Left renal cortex interstitium (tissue), 4 donors: ENCODE data around the gene DENND10. TPM values are rescaled to one million over a fixed set of nuclear protein-coding genes. Genes with fewer than 3 reads are reported as not detected.
"Not testable (repeated sequence)": the region's sequence is repeated elsewhere in the genome, so short reads cannot be mapped to it uniquely, and the experiment has no call there.

Experiments
- DNase-seq, 4 donors: peaks; one replicate each; pipeline ENCODE4 v3.0.0-alpha.2; 2013; ENCODE audit warnings: low read depth in 4 of 4, low spot score in 2 of 4, missing footprints in 1 of 4
- polyA plus RNA-seq, 4 donors: library from polyadenylated mRNA; unstranded; fragments of 120-200 nt; gene quantifications; one replicate each; pipeline ENCODE4 v1.2.1, GENCODE V29; 2013; ENCODE audit not compliant: insufficient read length in 4 of 4

DENND10 gene
- polyA plus RNA-seq, 4 donors: 50.3 to 71.1 (median 55.2) TPM

DNA sequence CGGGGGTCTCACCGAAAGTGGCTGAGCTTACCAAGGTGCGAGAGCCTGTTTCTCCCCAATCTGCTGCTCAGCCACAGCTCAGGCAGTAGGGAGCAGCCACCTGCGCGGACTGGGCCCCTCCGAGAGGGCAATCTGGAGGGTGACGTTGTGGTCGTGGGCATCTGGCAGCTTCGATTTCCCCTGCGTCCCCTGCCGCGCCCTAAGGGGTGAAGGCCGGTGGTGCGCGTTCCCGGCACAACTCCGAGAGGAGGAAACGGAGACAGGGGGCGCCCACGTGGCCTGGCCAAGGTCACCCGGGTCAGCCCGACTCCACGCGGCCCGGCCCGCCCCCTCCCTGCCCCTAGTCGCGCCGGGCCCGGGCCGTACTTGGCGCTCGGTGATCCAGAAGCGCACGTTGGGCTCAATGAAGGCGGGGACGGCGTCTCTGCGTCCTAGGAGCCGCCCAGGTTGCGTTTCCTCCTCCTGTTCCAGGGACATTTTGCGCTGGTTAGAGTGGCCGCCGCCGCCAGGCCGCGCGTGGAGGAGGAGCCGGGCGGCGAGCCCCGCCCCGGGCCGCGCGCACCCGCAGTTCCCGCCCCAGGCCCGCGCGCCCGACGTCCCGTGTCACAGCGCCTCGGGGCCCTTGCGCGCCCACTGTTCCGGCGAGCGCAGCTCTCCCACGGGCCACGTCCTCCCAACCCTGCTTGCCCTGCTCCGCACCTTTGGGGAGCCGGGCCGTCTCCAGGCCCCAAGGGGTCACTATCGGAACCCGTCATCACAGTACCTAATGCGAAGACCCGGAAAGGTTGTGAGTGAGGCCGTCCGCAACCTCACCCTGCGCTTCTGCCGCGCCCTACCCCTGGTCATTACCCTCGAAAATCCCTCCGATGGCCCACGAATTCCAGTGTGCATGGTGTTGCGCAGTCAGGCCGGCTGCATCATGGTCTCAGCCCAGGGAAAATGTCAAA, 61.5 kb downstream of the DENND10 start, which contains the start of gene SFXN4:
Gene SFXN4 (minus strand): TSS at position 544 of the 947 bp plus-strand sequence. CDS start 67 bp downstream, at position 477.
- peak in 2 of 4 donors; percentile 46 to 48 for DNase-seq

DNA sequence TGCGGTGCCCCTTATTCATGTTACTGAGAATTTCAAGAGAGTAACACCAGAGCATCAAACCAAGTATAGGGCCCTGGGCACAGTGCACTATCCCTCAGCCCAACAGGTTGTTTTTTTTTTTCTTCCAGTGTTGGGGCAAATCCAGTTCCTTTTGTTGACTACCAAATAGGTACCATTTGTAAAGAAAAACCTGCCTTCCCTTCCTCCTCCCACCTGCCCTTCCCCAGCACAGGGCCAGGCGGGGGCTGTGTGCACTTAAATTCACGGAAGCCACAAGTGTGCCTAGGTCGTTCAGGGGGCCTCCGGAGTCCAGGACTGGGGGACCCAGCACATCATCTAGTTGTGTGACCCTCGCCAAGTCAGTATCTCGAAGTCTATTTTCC, 62.2 kb downstream of the DENND10 start:
- DNase-seq: no peak

DNA sequence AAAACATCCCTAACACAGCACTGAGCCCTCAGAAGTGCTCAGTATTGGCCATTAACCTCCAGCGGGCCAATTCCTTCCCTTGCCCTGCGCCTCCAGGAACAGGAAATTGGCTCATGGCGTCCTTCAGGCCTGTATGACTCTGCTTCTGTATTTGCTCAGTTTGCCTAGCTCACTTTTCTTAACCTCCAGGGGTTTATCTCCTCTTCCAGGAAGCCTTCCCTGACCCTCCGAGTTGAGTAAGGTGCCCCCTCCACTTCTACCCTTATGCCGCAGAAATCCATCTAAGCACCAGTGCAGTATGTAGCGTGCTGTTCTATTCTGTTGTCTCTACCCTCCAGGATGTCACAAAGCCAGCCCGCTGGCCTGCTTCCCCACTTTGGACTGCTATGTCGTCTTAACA, 62.7 kb downstream of the DENND10 start:
- DNase-seq: no peak

DNA sequence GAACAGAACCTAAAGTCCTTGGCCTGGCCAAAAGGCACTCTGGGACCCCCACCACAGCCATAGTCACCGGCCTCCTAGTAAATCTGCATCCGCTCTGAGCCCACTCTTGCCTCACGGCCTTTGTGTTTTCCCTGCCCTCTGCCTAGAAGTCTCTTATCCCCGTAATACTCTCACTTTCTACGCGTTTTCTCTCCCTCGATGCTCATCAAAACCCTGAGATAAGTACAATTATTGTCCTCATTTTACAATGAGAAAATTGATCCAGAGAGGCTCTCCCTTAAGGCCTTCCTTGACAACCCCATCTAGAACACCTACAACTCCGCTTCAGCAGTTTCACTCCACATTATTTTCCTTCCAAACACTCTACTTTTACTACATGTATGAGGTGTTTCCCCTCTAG, 63.1 kb downstream of the DENND10 start:
- DNase-seq: no peak

DNA sequence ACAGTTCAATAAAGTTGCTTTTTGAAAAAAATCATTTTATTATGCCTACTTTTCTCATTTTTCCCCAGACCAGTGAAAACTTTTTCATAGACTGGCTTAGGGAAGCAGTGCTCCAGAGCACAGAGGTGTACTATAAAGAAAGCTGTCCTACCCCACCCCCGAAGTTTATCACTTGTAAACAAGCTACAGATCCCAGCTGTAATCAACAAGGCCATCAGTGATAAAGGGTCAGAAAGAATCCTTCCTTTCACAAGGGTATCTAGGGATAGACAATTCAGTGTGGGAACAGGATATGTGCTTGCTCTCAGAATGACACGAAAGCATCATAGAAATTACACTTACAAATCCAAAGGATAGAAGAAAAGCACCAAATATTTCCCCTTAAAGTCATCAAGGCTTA, 70.2 kb downstream of the DENND10 start:
- DNase-seq: no peak

DNA sequence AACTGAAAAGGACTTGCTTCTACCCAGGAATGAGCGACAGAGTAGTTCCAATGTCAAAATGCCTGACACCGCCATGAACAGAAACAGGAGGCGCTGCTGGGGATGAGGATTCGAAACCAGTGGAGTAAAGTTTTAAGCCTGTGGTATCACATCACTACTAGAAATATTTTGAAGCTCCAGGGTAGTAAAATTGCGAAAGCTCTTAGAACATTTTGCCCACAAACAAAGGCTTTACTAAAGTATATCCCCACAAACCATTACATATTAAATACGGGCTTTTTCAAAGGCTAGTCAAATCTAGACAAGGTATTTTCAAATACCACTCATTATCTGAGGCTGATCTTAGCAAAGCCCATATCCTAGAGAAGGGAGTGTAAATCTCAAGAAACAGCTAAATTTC, 72.3 kb downstream of the DENND10 start:
- no peak for DNase-seq

DNA sequence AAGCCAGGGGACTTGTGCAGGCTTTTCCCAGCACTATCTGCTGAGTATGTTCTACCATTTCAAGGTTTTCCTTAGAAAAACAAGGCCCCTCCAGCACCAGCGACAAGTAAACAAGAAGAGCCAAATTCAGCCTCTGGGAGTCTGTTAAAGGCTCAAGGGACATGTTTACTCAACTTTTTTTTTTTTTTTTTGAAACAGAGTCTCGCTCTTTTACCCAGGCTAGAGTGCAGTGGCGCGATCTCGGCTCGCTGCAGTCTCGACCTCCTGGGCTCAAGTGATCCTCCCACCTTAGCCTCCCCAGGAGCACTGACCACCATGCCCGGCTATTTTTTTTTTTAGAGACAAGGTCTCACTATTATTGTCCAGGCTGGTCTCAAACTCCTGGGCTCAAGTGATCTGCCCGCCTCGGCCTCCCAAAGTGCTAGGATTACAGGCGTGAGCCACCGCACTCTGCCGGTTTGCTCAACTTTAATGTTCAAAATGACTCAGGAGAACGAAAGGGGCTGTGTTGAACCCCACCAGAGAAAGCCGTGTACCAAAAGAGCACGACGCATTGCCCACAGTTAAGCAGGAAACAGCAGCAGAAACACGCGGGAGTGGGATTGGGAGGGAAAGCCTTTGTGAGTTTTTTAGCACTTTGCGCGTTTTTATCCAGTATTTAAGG, 73.9 kb downstream of the DENND10 start:
- peak in 1 of 4 donors; percentile 58 for DNase-seq

DNA sequence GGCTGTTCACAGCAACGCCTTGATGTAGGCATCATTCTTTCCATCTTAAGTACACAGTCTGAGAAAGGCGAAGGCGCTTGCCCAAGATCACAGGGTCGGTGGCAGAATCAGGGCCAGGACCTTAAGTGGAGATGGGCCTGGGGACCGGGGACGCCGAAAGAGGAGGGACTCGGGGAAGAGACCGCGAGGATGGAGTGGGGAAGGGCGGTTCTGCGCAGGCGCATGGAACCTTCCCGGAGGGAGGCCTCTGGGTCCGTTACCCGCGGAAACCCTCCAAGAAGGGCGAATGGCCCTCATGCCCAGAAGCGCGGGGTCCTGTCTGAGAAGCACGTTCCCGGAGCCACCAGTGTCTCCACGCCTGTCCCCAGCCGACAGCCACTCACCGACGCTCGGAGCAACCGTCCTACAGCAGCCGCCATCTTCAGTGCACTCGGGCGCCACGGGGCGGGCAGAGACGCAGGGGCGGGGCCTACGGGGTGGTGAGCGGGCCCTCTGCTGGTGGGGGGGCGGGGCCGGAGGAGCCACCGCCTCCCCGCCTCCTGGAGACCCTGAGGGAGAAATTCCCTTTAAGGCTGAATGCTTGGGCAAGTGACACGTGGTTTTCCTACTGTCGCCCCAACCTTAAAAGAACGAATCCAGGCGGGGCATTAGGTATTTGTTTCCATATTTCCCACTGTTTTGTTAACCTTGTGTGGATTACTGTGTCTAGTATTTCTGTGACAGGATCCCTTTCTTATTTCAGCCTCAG, 74.6 kb downstream of the DENND10 start, which contains the start of gene PRDX3:
Gene PRDX3 (minus strand): TSS at position 441 of the 748 bp plus-strand sequence. CDS start 22 bp downstream, at position 419.
- peak in 3 of 4 donors; percentile 86 to 89 (median 88) for DNase-seq

DNA sequence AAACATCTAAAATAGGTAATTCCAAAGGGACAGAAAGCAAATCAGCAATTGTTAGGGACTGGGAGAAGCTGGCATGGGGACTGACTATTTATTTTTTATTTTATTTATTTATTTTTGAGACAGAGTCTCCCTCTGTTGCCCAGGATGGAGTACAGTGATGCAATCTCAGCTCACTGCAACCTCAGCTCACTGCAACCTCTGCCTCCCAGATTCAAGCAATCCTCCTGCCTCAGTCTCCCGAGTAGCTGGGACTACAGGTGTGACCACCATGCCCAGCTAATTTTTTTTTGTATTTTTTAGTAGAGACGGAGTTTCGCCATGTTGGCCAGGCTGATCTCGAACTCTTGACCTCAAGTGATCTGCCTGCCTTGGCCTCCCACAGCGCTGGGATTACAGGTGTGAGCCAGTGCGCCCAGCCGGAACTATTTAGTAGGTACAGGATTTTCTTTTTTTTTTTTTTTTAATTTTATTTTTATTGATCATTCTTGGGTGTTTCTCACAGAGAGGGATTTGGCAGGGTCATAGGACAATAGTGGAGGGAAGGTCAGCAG, 77.0 kb downstream of the DENND10 start:
- not testable (repeated sequence) for DNase-seq

DNA sequence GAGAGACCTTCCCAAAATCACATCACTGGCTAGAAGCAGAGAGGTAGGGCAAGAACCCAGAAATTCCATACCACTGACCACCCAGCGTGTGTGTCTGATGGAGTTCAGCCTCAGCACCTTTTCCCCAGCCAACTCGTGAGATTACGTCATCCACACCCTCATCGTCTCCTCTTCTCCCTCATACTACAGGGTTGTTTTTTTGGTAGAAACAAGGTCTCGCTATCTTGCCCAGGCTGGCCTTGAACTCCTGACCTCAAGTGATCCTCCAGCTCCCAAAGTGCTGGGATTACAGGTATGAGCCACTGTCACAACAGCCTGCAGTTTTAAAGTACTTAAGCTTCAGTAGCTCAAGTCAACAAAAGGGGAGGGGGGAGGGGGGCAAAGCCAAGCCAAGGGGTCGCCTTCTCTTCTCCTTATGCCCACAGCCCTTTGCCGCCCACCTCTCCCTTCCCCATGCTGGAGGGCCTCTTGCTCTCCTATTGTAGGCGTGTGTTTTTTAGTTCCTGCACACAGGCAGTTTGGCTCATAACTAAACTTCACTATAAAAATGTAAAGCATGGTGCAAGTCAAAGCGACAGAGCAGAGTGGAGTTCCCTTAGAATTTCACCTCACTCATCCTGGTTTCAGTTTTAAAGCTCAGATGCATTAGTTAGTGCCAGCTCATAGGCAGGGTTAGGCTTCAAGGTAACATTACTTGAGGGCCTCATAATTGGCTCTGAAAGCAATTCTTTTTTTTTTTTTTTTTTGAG, 79.9 kb downstream of the DENND10 start:
- DNase-seq: no peak

Other genes with a start within 250 kb of the DENND10 start
- 1 to 10 TPM; 3.1 to 5.3 (median 3.6) TPM for gene NANOS1, start 74.4 kb upstream of the DENND10 start, polyA plus RNA-seq
- gene EIF3A, start 23.3 kb upstream of the DENND10 start, polyA plus RNA-seq: 100 to 1,000 TPM; 173 to 197 (median 190) TPM
- gene SFXN4, start 61.6 kb downstream of the DENND10 start, polyA plus RNA-seq: 10 to 100 TPM; 24.6 to 32.7 (median 30.5) TPM
- gene PRDX3, start 74.7 kb downstream of the DENND10 start, polyA plus RNA-seq: 100 to 1,000 TPM; 254 to 299 (median 266) TPM
- gene GRK5, start 103.5 kb downstream of the DENND10 start, polyA plus RNA-seq: 10 to 100 TPM; 15.0 to 17.4 (median 16.4) TPM